SH-SY5Y (cell line): Measurements from ENCODE around the gene CAMTA1.

ENCODE experiments used
- GATA2 ChIP-seq: IDR thresholded peaks from 2 replicates; pipeline ENCODE4 v1.6.1; 2011; ENCODE audit warnings: mild to moderate bottlenecking, low read depth, low read length
- GATA3 ChIP-seq: IDR thresholded peaks from 2 replicates; pipeline ENCODE4 v1.6.1; 2011; ENCODE audit warnings: low read depth, mild to moderate bottlenecking, low read length, moderate library complexity

The CAMTA1 gene

DNA sequence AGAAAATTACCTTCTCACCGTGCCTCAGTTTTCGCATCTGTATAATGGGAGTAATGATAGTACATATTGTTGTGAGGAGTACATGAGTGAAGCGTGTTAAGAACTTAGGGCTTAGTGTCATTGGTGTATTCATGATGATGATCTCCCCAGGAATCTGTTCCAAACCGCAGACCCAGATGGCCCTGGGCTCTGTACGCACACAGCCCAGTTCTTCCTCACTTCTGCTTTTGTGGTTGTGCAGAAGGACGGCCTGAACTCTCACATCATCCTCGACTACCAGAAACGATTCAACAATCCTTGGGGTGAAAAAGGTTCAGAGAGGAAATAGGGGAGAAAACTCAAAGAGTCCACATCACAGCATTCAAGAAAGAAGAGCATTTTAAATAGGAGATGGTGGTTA lies 323.0 kb downstream of the CAMTA1 start:
- TF ChIP-seq GATA2 (no peak), GATA3 (no peak)

DNA sequence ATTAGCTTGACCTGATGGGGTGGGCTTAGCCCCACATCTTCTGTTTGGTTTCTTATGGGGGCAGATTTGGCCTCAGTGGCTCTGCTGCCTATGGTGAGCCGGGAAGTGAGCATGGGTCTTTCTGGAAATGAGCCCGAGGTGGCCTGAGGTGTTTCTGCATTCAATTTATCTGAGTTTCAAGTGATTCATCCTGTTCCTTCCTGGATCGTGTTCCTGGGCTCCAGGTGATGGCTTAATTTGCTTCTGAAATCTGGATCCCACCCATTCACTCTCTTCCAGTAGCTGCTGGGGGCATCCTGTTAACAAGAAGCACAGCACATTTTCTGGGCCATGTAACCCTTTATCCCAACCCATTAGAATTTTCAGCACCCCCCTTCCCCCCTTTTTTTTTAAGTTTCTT lies 324.6 kb downstream of the CAMTA1 start:
- TF ChIP-seq GATA3 = no peak
- TF ChIP-seq GATA2 = no peak

GRCh38 chr1:7110321-7110720 lies 325.1 kb downstream of the CAMTA1 start:
- TF ChIP-seq GATA2 (no peak), GATA3 (no peak)

DNA sequence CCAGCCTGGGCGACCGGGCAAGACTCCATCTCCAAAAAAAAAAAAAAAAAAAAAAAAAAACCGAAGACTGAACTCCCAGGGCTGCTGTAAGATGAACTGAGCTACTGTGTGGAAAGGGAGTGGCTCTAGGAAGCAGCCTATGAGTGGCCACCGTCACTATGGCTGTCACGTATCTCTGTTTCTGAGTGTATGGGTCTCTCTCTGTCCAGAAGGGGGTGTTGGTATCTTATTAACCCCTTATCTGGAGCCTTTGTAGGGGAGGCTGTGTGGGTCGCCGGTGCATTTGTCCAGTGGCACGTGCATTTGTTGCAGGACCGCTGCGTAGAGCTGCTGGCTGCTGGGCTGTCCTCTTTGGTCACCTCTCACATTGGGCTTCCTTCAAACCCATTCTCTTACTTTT lies 326.6 kb downstream of the CAMTA1 start:
- TF ChIP-seq GATA3 (no peak), GATA2 (no peak)

DNA sequence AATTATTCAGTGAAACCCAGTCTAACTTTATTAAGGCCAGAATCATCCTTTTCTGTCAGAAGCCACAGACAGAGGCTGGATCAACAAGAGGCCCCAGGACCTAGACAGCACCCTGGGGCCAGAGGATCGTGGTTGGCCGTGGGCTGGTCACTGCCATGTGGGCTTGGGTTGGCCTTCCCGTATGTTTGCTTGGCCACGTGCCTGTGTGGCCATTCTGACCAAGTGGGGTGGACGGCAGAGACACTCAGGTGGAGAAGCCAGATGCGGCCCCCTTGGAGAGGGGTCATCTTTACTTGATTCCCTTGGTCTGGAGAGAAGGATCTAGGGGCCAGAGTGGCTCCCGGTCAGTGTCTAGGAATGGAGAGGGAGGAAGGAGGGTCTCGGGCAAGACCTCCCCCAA lies 327.9 kb downstream of the CAMTA1 start:
- no peak for TF ChIP-seq GATA2
- TF ChIP-seq GATA3 = no peak

- TF ChIP-seq GATA3 (no peak), GATA2 (no peak)
Measured at GRCh38 chr1:7113822-7114221, 328.6 kb downstream of the CAMTA1 start.

DNA sequence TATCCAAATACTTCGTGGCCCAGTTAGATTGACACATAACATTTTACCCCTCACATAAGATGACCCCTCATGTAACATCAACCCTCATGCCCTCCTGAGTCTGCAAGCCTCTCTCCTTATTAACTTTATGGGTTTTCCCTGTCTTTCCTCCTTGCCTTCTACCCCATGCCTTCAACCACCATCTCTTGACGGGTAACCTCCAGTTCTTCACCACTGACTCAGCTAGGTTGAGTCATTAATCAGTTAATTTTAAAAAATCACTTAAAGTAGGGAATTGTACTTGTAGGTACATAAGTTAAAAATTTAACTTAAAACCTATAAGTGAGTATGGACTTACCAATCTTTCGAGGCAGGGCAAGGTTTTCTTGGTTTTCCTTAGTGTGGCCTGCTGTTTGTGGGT lies 330.7 kb downstream of the CAMTA1 start:
- no peak for TF ChIP-seq GATA2
- no peak for TF ChIP-seq GATA3

GRCh38 chr1:7117399-7118281 lies 332.4 kb downstream of the CAMTA1 start:
- TF ChIP-seq GATA3 (no peak), GATA2 (no peak)

GRCh38 chr1:7119156-7119555 lies 333.9 kb downstream of the CAMTA1 start:
- TF ChIP-seq GATA3 (no peak), GATA2 (no peak)

DNA sequence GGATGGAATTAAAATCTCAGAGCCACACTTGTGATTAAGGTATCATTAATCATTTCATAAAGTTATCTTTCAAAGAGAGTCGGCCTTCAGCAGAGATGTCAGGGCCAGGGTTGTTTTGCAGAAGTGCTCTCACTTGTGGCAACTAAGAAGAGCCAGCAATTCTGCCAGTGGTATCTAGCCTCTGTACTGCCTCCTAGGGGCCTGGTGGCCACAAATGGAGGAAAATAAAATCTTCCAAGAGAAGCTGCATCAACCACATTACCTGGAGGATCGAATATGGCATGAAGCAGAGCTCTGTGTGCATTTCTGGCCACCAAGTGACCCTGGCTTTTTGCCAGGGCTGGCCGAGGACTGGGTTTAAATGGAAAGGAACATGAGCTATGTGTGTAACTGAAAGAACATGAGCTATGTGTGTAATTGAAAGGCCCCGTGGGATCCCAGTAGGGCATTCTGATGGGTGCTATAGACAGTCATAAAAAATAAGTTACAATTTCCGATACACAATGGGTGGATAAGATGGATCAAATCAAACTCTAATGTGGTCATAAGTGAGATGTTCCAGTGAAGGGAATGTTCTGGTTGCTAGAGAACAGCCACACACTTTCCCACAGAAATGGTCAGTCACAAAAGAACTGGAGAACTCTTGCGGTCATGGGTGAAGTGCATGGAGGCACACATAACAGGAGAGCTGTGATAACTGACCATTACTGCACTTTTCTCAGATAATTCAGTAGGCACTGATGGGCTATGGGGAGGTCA lies 335.8 kb downstream of the CAMTA1 start:
- no peak for TF ChIP-seq GATA3
- no peak for TF ChIP-seq GATA2

DNA sequence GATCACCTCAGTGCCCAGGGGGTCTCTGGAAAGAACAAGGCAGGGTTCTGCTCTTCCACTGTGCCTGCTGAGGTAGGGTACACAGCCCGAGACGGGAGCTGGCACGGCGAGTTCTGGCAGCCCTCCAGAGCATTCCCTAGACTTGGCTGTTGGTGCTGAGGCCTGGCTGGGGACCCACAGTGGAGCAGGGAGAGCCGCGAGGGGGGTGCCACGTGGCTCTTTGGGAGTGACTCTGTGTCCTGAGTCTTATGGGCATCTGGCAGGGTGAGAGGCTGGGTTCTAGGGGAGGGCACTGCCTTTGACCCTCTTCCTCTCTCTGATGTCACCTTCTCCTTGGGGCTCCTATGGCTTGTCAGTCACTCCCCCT lies 336.4 kb downstream of the CAMTA1 start:
- TF ChIP-seq GATA3 (no peak), GATA2 (no peak)

DNA sequence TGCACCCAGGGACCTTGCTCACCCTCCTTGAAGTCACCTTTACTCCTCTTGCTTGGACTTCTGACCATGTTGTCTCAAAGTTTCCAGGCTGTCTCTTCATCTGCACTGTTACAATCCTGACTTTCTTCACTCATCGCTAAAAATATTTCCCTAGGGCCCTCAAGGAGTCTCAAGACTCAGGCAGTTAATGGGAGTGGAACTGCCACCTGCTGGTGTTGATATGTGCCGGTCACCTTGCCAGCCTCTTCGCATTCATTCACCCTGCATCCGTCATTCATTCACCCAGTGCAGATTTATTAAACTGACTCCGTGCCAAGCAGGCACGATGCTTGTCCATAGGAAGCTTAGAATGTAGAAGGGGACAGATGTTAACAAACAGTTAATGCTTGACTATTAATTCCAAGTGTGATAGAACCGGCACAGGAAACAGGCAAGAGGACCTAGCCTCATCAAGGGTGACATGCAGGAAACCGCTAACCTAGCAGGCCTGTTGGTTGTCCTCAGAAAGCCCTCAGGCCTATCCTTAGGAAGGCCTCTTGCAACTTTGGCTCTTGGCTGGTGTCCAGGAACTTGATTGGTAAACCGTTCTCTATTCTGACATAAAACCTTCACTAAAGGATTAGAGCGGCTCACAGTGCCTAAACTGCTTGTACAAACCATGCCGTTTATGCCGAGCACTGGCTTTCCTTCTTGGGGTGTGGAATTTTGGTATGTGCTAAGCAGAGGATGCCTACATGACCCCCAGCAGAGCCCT lies 342.2 kb downstream of the CAMTA1 start:
- TF ChIP-seq GATA2 = no peak
- TF ChIP-seq GATA3 = no peak

DNA sequence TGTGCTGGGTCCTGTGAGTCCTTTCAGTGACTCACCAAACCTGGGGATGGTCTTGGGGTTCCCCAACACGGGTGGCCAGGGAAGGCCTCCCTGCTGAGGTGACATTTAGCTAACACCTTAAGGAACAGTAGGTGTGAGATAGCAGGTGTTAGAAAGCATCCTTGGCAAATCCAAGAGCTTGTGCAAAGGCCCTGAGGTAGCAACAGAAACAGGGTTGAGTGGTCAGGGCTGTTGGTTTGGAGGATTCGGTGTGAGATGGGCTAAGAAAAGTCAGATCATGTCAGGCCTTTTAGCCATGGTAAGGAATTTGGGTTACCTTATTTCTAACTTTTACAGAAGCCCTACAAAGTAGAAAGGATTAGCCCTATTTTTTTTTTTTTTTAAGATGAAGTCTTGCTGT lies 343.0 kb downstream of the CAMTA1 start:
- TF ChIP-seq GATA3 = no peak
- TF ChIP-seq GATA2 = no peak

DNA sequence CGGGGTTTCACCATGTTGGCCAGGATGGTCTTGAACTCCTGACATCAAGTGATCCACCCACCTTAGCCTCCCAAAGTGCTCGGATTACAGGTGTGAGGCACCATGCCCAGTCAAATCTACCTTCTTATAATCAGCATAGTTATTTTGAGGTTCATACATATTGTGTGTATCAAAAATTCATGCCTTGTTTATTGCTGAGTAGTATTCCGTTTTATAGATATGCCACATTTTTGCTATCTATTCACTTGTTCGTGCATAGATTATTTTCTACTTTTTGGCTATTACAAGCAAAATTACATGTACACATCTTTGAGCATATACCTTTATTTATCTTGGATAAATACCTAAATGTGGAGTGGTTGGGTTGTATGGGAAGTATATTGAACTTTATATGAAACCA lies 344.9 kb downstream of the CAMTA1 start:
- no peak for TF ChIP-seq GATA3
- TF ChIP-seq GATA2 = no peak

DNA sequence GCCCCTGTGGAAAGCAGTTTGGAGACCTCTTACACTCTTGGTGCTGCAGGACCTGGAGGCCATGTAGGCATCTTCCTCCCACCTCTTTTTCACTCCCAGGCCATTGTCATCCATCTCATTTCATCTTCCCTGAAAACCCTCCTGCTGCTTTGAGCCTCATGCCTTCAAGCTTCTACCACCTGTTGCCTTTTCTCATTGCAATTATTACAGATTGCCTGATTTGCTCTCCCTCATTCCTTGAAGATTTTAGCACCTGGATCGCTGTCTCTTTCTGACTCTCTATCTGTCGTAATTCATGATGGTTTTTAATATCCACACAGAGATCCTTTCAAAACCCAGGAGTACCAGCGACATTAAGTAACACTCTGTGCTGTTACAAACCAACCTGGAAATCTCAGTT lies 350.2 kb downstream of the CAMTA1 start:
- TF ChIP-seq GATA2 (no peak), GATA3 (no peak)

DNA sequence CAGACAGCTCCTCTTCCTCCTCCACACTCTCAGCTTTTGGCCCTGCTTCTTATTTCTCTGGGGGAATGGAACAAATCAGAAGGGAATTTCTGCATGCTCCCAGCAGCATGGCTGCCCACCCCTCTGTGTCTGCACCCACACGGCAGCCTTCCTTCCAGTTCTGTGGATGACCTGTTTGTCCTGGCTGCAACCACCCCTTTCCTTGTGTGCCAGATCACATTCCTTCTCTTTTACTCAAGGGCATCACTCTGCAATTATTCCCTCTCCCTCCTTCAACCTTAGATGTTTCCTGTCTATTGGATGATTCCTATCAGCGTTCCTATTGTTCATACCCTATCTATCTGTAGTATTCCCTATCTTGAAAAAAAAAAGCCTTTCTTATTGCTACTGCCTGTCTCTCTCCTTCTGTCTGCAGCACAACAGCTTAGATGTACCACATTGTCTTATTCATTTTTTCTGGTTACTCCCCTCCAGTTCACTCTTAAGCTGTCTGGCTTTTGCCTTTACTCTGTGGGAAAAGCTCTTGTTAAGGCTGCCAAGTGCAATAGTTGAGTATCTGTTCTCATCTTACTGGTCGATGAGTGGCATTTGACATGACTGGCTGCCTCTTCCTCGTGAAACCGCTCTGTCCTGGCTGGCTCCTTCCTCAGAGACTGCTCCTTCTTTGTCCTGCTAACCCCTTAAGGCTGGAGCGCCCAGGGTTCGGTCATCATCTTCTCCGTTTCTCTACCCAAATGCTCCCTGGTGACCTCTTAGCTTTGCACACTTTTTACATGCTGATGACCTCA lies 351.1 kb downstream of the CAMTA1 start:
- TF ChIP-seq GATA3 (no peak), GATA2 (no peak)
